ENCODE results near the gene HDAC7.

The HDAC7 gene

GRCh38 chr12:47801170-47801903, 18.4 kb downstream of the HDAC7 start:
- H3K36me3 ChIP-seq (ENCODE audit: control insufficient read depth, insufficient read depth, low read length) = peaks cover 3% of the 10 kb centered on the region; the same call in 1 of the 2 replicates
- DNase-seq (ENCODE audit: extremely low read depth, insufficient read length) = no peak
- no peak overlapping the region for H3K4me3 ChIP-seq (replicated peaks; ENCODE audit: low read depth, low read length)
- TF ChIP-seq CTCF (IDR thresholded peaks at IDR 0.05; ENCODE audit: insufficient read depth, low read length, poor library complexity, severe bottlenecking) = no peak
- no peaks in the 10 kb centered on the region for H3K27me3 ChIP-seq (replicated peaks; ENCODE audit: control insufficient read depth, insufficient read depth, low read length)

GRCh38 chr12:47800582-47800981, 19.1 kb downstream of the HDAC7 start:
- no peak for TF ChIP-seq CTCF (IDR thresholded peaks at IDR 0.05; ENCODE audit: insufficient read depth, low read length, poor library complexity, severe bottlenecking)
- Histone ChIP-seq H3K27me3 (replicated peaks; ENCODE audit: control insufficient read depth, insufficient read depth, low read length) (no peaks in the 10 kb centered on the region), H3K36me3 (ENCODE audit: control insufficient read depth, insufficient read depth, low read length) (peaks cover 3% of the 10 kb centered on the region), H3K4me3 (replicated peaks; ENCODE audit: low read depth, low read length) (no peak overlapping the region)
- no peak for DNase-seq (ENCODE audit: extremely low read depth, insufficient read length)

GRCh38 chr12:47799357-47799955, 20.2 kb downstream of the HDAC7 start:
- TF ChIP-seq CTCF (IDR thresholded peaks at IDR 0.05; ENCODE audit: insufficient read depth, low read length, poor library complexity, severe bottlenecking) = no peak
- Histone ChIP-seq H3K27me3 (replicated peaks; ENCODE audit: control insufficient read depth, insufficient read depth, low read length) (no peaks in the 10 kb centered on the region), H3K36me3 (ENCODE audit: control insufficient read depth, insufficient read depth, low read length) (peaks cover 4% of the 10 kb centered on the region), H3K4me3 (replicated peaks; ENCODE audit: low read depth, low read length) (no peak overlapping the region)
- DNase-seq (ENCODE audit: extremely low read depth, insufficient read length) = no peak

- Histone ChIP-seq H3K36me3 (ENCODE audit: control insufficient read depth, insufficient read depth, low read length) (peaks cover 9% of the 10 kb centered on the region), H3K27me3 (replicated peaks; ENCODE audit: control insufficient read depth, insufficient read depth, low read length) (no peaks in the 10 kb centered on the region), H3K4me3 (replicated peaks; ENCODE audit: low read depth, low read length) (no peak overlapping the region)
- no peak for TF ChIP-seq CTCF (IDR thresholded peaks at IDR 0.05; ENCODE audit: insufficient read depth, low read length, poor library complexity, severe bottlenecking)
- no peak for DNase-seq (ENCODE audit: extremely low read depth, insufficient read length)
These were observed 21.2 kb downstream of the HDAC7 start for GRCh38 chr12:47798382-47798948.

GRCh38 chr12:47797441-47797840, 22.3 kb downstream of the HDAC7 start:
- peaks cover 11% of the 10 kb centered on the region for H3K36me3 ChIP-seq (ENCODE audit: control insufficient read depth, insufficient read depth, low read length)

More at GRCh38 chr12:47797441-47797840, 22.3 kb downstream of the HDAC7 start:
- no peak for DNase-seq (ENCODE audit: extremely low read depth, insufficient read length)
- Histone ChIP-seq H3K27me3 (replicated peaks; ENCODE audit: control insufficient read depth, insufficient read depth, low read length) (no peaks in the 10 kb centered on the region), H3K4me3 (replicated peaks; ENCODE audit: low read depth, low read length) (no peak overlapping the region)
- TF ChIP-seq CTCF (IDR thresholded peaks at IDR 0.05; ENCODE audit: insufficient read depth, low read length, poor library complexity, severe bottlenecking) = peak; percentile 76
